HG02588 (cell line): ENCODE measurements around the gene FOSL2.
"Not testable (repeated sequence)": the region's sequence is repeated elsewhere in the genome, so short reads cannot be mapped to it uniquely, and the experiment has no call there.

Experiments
- ATAC-seq: cut with Tn5 transposase; IDR thresholded peaks from one replicate; pipeline ENCODE4 v1.9.1; 2021; ENCODE audit warnings: mild to moderate bottlenecking, moderate library complexity; ENCODE audit not compliant: unreplicated experiment

The FOSL2 gene

DNA sequence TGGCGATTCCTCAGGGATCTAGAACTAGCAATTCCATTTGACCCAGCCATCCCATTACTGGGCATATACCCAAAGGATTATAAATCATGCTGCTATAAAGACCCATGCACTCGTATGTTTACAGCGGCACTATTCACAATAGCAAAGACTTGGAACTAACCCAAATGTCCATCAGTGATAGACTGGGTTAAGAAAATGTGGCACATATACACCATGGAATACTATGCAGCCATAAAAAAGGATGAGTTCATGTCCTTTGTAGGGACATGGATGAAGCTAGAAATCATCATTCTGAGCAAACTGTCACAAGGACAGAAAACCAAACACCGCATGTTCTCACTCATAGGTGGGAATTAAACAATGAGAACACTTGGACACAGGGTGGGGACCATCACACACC is 20.9 kb upstream of the FOSL2 start:
- ATAC-seq = not testable (repeated sequence)

DNA sequence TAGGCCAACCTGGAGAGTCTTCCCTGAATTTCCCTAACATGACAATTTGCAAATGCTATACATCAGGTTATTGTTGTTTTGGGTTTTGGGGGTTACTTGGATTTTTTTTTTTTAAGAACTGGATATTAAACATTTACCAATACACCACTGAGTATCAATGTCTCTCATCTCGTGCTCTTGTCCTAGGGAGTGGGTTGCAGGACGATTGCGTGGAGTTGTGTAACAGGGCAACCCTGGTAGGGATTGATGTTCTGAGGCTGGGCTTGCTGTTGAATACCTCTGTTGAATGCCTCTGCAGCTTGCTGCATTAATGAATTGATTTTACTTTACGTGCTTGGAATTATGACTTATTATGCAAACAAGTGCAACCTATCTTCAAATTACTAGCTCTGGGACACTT is 18.8 kb upstream of the FOSL2 start:
- no peak for ATAC-seq

DNA sequence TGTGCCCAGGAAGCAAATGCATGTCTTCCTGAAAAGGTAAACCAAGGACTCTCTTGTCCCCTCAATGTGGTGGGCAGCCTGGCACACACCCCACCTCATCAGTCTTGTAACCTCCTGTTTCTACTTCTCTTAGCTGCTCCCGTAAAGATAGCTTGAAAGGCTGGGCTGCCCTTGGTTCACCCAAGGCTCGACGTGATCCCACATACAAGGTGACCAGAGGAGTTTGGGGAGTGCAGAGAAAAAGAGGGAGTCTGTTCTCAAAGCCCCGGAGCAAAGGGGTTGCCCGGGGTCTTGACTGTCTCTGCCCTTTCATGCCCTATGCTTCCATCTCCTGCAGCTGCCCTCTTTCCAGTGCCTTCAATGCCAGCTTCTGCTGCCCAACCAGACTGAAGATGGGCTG is 18.3 kb upstream of the FOSL2 start:
- ATAC-seq = no peak

DNA sequence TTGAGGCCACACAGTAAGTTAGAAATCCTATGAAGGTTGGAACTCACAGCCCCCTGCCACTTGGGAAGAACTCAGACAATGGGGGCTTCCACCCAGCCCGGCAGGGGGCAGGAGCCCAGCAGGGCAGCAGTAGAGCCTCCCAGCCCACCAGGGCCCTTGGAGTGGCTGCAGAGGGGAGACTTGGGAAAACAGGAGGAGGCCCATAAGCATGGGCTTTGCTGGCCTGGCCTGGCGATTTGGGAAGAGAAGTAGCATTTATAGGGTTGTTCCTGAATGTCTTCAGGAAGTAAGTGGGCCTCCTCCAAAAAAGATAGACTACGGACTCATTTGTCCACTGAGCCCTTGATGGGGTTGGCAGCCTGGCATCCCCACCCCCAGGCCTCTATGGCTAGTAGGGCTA is 17.4 kb upstream of the FOSL2 start:
- no peak for ATAC-seq

DNA sequence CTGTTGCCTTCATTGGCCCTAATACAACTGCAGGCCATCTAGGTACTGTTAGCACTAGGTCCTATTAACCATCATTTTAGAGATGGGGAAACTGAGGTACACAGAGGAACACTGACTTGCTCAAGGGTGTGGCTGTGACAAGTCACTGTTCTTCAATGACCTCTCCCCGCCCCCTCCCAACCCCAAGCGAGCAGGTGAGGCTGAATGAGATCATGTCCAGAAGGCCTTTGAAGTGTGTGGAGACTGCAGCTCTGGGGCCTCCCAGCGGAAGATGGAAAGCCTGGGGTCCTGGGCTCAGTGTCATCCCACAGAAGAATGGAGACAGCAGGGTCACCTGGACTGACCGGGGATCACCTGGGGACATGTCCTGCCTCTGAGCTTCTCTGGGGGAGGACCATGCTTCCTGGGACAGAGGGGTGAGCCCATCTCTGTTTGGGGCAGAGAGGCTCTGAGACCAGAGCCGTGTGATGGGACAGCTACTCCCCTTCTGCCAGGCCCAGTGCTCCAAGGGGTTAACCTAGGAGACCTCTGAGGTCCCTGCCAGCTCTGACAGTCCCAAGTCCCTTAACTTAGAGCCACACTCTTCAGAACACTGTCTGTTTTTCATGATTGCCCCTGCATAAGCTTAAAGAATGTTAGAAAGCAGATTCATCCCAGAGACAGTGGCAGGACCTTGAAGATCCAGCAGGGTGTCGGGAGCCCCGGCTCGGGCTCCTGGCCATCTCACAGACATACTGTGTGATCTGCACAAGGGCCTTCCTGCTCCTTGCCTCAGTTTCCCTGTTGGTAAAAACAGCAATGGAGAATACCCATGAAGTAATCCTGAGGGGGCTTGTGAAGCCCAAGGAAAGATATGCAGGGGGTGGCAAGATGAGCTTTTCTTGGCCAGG is 16.7 kb upstream of the FOSL2 start:
- ATAC-seq = no peak

DNA sequence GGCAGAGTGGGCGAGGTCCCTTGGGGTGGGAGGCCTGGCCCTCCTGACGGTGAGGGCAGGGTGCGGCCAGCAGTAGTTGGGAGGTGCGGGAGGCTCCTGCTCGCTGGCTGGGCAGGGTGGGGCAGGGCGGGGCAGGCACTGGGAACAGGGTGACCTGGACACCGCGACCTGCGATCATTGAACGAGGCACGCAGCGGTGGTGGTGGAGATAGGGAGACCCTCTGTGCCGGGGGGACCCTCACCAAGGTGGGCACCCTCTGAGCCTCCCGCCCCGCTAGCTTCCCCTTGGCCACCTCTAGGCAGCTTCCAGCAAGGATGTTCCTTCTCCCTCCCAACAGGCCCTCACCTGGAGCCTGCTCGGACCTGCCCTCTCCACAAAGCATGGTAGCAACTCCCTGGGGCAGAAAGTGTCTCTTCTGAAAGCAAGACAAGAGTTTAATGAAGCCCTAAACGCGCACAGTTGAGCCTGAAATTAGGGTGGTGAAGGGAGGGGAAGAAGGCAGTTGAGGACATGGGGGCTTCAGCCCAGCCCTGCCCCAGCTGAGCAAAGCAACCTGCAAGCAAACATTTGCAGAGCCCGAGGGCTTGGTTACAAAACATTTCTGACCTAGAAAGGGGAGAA is 15.4 kb upstream of the FOSL2 start:
- ATAC-seq = no peak

DNA sequence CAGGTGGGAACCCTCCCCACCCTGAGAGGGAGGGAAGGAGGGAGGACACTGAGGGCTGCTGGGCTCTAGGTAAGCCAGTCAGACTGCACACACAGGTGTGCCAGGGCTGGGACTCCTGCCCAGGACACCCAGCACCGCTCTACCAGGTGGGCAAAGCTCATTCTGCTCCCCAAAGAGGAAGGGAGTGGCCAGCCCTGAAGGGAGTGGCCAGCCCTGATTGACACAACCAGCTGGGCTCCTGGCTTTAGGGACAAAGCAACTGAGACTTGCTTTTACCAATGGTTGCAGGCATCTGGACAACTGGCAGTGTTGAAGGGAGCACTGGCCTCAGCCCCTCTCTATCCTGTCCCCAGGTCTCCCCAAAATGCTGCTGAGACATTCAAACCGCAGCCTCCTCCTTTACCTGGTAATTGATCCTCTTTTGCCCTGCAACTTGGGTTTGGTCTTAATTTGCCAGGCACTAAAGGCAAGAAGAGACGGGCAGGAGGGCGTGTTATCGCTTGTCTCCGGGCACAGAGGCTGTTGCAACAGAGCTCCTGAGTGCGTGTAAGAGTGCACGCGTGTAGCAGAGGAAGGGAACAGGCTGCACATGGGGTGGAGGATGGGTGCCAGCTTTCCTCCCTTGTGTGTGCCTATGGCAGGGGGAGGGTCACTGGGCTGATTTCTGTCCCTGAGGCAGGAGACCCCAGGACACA is 14.5 kb upstream of the FOSL2 start:
- no peak for ATAC-seq

DNA sequence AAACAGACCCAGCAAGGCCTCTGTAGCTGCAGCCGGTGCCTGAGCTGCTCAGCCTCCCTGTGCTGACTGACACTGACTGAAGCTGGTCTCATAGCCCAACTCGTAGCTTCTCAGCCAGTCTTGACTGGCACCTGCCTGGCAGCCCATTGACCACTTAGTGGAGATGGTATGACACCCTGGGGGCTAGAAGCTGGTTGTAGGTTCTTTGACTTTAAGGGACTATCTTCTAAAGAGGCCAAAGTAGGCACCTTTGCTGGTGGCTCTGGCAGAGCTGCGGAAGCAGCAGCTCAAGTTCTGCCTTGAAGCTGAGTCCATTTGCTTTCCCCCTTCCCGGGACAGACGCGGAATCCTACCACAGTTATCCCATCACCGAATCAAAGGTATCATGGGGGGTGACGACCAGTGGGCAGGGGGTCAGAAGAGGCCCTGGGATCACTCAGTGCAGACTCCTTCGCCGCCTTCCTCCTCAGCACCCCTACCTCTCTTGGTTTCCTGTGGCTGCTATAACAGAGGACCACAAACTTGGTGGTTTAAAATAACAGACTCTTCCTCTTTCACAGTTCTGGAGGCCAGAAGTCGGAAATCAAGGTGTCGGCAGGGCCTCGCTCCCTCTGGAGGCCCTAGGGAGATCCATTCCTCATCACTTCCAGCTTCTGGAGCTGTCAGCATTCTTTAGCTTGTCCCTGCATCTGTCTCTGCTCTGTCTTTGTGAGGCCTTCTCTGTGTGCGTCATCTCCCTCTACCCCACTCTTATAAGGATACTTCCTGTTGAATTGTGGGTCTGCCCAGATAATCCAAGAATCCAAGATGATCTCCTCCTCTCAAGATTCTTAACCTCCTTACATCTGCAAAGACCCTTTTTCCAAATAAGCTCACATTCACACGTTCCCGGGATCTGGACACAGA is 13.7 kb upstream of the FOSL2 start:
- ATAC-seq = no peak

DNA sequence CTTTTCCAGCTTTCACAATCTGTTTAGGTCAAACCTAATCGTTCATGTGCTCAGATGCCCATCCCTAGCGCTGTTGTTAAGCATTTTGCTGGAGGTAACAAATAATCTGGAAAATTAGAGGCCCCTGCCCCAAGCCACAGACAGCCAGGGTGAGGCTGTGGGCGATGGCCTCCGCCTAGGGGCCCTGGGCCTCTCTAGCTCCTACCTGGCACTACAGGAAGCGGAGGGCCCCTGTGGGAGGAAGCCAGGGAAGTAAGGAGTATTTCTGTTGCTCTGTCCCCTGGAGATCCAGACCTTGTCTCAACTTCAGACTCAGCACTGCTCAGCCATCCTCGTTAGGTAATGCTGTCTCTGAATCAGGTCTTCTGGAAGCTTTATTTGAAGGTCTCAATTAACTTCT is 12.4 kb upstream of the FOSL2 start:
- no peak for ATAC-seq

DNA sequence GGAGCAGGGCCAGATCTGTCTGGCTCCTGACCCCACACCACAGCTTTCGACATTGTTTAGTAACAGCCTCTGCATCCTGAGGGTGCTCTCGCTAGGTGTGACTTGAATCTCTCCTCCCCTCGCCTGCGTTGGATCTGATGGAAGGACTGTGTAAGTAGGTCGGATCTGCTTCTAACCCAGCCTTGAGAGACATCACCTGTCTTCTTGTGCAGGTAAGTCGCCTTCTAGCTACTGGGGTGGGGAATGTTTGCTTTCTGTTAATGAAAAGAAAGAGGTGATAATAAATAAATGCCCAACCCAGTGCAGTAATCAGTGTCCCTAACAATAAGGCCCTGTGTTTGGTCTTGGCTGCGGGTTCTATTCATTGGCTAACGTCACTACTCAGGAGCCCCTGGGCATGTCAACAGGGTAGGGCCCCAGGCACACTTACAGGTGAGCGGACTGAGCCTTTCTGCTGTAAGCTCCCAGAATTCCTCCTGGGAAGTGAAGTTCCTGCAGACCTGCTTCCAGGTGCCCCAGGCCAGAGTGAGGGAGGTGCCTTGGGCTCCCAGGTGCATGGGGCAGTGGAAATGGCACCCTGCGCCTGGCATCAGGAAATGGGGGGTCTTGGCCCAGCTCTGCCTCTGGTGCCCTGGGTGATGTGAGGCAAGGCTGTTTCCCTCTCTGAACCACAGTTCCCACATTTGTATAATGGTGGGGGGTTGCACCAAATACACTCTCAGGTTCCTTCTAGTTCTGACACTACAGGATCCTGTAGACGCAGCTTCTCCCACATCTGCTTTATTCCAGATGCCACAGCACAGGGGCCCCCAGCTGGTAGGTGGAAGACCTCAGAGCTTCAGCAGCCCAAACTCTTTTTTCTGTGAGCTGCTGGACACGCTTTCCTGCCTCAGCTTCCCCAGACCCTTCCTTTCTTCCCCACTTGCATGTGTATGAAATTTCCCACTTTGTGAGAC is 11.2 kb upstream of the FOSL2 start:
- ATAC-seq = no peak

DNA sequence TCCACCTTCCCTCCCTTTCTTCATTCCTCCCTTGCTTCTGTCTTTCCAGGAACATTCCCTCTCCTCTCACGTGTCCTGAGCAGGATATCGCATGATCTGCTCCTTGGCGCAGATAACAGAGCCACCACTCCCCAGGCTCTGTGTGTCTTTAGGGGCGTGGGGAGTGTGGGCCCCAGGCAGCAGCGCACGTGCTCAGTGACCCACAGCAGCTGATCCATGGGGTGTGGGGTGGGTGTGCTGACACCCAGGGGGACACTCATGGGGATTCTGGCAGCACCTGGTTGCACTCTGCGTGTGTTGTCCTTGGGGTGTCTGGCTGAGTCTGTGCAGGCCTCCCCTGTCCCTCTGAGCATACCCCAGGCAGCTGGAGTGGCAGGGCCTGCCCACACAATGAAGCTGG is 9.9 kb upstream of the FOSL2 start:
- ATAC-seq = no peak

DNA sequence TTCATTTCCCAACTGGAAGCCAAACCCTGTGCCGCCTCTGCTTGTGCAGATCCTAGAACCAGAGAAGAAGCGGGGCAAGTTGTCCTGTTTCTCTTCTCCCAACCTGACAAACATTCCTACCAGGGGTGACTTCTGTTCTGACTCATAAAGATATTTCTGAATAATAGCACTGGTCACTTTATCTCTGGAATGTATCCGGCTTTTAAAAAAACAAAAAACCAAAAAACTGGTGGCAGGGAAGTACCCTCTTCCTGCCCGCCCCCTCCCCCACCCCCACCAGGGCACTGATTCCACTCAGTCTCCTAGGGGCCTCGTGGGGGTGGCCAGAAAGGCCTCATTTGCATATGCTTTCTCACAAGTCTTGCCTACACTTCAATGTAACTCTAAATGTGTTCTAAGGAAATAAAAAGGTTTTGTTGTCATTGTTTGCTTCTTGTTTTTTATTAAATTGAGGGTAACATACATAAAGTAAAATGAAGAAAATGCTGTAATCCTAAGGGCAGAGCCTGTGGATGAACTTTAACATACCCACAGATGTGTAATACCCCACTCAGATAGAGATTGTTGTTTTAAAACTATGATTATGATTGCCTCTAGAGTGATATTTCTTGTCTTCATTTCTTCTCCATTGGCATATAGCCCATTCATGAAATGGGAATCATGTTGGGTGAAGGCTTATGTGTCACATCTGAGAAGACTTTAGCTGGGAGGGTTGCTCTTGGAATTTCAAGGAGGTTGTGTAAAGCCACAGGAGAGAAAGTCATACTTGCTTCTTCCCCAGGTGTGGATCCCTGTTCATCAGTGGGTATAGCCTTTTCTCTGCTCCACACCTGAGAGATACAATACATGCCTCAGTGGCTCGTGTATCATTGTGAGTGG is 5.3 kb upstream of the FOSL2 start:
- no peak for ATAC-seq

DNA sequence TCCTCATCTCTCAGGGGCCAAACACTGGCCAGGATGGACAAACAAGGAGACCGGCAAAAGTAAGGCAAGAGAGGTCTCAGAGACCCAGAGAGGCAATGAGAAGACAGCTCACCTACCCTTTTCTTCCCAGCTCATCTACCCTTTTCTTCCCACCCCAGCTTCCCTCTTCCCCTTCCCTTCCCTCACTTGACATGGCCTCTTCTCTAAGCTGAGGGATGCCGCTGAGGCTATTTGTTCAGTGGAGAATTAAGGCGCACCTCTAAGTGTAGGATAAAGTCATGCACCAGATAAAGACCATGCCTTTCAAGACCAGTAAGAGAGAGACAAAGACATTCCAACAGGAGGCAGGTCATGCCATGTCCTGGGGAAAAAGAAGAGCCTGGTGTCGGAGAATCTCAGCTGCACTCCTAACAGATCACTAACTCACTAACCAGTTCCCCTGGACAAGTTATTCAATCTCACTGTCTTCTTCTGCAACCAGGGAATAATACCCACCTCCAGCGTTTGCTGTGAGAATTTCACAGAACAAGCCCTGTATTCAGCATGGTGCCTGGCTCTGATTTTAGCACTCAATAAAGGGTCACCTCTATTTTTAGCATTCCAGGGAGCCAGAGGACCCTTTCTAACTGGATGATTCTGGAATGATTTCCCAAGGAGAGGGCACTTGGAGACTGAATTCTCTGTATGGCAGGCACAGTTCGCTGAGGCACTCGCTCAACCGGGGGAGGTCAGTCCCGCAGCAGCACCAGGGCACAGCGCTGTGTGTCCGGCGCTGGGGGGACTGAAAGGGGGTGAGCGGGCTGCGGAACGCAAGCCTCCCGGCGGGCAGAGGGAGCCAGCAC is 3.0 kb upstream of the FOSL2 start:
- ATAC-seq = no peak

DNA sequence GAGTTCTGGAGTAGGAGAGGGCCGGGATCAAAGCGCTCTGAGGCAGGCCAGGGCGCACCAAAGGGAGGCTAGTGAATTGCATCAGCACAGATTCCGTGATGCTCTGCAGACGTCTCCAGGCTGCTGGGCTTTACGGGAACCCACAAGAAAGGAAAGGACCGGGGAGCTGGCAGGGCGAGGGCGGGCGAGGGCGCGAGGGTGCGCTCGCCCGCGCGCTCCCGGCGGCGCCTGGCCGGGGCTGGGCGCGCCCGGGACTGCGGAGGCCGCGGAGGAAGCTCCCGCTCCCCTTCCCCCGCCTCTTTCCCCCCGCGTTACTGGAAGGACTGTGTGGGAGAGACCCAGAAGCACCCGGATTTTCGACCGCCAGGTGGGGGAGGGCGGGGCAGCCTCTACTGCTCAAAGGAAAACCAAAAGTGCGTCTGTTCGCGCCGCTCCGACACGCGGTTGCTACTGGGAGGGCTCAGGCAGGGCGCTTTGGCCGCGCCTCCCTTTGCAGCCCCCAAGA is 2.4 kb upstream of the FOSL2 start:
- peak; percentile 22 for ATAC-seq

DNA sequence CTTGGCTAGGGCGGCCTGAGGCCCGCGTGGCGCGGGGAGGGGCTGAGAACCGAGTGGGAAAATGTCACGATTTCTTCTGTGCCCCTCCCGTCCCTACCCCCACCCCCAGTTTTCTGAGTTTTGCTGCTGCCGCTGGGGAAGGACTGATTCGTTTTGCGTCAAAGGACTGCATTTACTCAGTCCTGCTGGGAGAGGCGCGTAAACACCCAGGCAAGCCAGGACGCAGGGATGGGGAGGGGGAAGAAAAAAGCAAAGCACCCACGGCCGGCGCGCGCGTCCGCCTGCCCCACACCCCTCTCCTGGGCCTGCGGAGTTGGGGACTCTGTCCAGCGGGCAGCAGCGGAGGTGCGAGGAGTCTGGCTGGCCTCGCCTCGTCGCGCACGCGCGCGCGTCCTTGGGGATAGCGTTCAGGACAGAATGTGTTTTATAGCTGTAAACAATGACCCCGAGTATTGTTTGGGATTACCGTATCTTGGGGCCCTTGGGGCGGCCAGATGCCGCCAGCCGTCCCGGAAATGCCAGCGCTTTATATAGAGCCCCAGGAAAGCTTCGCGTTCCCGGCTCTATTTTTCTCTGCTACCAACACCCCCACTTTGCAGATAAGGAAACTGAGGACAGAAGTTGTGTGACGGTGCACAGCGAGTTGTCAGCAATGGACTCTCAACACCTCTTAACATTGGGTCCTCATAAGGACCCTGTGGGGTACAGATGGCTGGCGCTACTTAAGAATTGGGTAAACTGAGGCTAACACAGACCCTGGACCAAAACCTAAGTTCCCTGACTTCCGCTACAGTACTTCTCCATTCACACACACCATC is 1.7 kb upstream of the FOSL2 start:
- no peak for ATAC-seq

DNA sequence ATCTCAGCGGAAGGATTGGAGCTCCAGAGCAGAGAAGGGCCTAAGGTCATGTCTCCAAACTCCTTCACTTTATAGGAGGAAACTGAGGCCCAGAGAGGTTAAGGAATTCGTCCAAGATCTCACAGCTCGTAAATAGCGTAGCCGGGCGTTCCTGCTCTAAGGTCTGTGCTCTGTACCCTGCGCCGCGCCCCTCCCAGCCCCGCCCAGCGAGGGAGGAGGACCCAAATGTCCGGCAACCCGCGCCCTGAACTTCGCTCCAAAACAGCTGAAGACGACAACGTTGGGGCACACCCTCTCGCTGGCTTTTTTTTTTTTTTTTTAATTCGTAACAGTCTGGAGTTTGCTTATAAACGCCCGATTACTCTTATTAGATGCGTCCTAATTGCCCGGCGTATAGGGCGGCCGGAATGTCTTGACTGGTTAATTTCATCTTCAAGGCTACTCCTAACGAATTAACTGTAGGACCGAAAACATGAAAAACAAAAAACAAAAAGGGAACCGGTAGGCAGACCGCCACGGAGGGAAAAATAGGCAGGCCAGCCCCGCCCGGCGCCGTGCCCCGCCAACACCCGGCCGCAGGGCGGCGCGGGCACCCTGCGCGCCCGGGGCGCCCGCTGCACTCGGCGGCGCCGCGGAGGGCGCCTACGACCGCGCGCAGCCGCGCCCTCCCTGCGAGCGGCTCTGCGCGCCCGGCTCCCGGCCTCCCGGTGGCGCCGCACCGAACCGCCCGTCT is 928 bp upstream of the FOSL2 start:
- ATAC-seq = peak; percentile 24
